ENCODE results near the gene TBX5.

GRCh38 chr12:114451657-114452056 is 45.7 kb upstream of the TBX5 start:
- TF ChIP-seq CTCF (IDR thresholded peaks at IDR 0.05) = no peak
- no peak for TF ChIP-seq POLR2A (IDR thresholded peaks at IDR 0.05)

All from right lobe of liver (tissue), 4 donors.